ENCODE data around the gene POU1F1. TPM values are rescaled to one million over a fixed set of nuclear protein-coding genes. Genes with fewer than 3 reads are reported as not detected.

Gene POU1F1
- total RNA-seq, 1 donor from 2014 or later, result not detected

DNA sequence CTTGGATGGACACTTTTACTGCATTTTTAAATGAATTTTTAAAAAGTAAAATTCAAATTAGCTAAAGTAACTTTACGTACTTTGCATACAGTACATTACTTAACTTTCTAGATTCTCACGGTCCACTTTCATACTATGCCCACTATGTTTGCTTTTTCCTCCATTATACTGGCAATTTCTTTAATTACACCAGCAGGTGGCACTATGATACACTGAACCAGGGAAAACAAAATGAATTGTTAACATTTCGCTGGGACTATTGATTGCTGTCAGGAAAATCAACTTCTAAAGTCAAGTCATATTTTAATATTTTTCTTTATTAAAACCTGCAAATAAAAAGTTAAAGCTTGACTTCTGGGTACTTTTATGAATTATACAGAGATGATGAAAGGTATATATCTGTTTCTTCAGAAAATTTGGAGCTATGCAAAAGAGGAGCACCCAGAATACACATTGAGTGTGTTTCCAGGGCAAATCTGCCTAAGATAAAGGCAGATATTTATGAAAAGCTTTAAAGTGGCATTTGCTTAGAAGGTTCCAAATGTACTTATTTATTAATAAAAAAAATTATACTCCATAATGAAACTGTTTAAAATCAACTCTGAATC is 21.8 kb upstream of the POU1F1 start:
- Histone ChIP-seq H3K27me3 (ENCODE audit: control insufficient read depth, insufficient read depth, low read length) (no peaks in the 10 kb centered on the region), H3K4me3 (ENCODE audit: low read depth, low read length) (no peak overlapping the region), H3K36me3 (ENCODE audit: control insufficient read depth, insufficient read depth, low read length) (no peaks in the 10 kb centered on the region)
- DNase-seq (ENCODE audit: low read depth) (peak; percentile 47), FAIRE-seq (no peak)
- peak; percentile 23 for TF ChIP-seq CTCF (IDR thresholded peaks at IDR 0.05; ENCODE audit: insufficient read depth, low read length, severe bottlenecking)

GRCh38 chr3:87288446-87288845 is 12.1 kb upstream of the POU1F1 start:
- Histone ChIP-seq H3K4me3 (ENCODE audit: low read depth, low read length) (no peak overlapping the region), H3K36me3 (ENCODE audit: control insufficient read depth, insufficient read depth, low read length) (no peaks in the 10 kb centered on the region), H3K27me3 (ENCODE audit: control insufficient read depth, insufficient read depth, low read length) (no peaks in the 10 kb centered on the region)
- DNase-seq (ENCODE audit: low read depth) (no peak), FAIRE-seq (no peak)
- no peak for TF ChIP-seq CTCF (IDR thresholded peaks at IDR 0.05; ENCODE audit: insufficient read depth, low read length, severe bottlenecking)

DNA sequence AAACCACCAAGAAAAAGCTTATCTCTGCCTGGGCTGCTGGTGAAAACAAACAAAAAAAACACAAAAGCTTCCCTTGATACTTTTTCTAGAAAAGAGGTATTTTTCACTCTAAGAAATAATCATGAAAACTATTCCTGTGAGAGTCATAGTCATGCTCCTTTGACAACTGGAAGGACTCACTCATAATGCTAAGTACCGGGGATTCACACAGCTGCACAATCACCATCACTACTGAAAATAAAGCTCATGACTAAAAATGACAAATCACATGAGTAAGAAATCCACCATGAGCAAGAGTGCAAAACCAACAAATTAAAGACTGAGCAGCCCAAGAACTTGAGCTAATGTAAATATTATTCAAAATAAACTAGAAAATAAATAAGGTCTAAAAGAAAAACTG is 10.6 kb upstream of the POU1F1 start:
- FAIRE-seq, result no peak
- Histone ChIP-seq H3K4me3 (ENCODE audit: low read depth, low read length) (no peak overlapping the region), H3K27me3 (ENCODE audit: control insufficient read depth, insufficient read depth, low read length) (no peaks in the 10 kb centered on the region), H3K36me3 (ENCODE audit: control insufficient read depth, insufficient read depth, low read length) (no peaks in the 10 kb centered on the region)
- peak; percentile 95 for DNase-seq (ENCODE audit: low read depth)
- no peak for TF ChIP-seq CTCF (IDR thresholded peaks at IDR 0.05; ENCODE audit: insufficient read depth, low read length, severe bottlenecking)

DNA sequence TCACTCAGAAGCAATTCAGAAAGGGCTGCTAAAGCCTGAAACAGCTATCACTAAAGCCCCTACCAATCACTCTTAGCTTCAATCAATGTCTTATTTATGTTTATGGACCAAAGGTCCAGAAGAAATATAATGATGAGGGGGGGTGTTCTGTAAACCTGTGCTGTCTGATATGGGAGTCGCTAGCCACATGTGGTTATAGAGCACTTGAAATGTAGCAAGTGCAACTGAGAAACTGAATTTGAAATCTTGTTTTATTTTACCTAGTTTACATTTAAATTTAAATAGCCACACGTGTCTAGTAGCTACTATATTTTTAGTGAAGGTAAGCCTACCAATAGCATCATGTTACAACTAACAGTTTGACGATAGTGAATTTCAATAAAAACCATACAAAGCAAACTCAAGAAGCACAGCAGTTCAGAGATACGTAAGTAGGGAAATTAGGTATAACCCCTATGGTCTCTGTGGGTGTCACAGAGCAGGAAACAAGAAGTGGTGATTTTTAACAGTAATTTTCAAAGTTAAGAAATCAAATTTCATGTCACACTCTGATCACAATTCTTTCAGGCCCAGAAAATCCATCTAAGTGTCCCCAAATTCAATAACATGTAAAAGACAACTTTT is 3.6 kb downstream of the POU1F1 start:
- no peak for TF ChIP-seq CTCF (IDR thresholded peaks at IDR 0.05; ENCODE audit: insufficient read depth, low read length, severe bottlenecking)
- Histone ChIP-seq H3K27me3 (ENCODE audit: control insufficient read depth, insufficient read depth, low read length) (no peaks in the 10 kb centered on the region), H3K4me3 (ENCODE audit: low read depth, low read length) (no peak overlapping the region), H3K36me3 (ENCODE audit: control insufficient read depth, insufficient read depth, low read length) (no peaks in the 10 kb centered on the region)
- no peak for DNase-seq (ENCODE audit: low read depth)
- FAIRE-seq, result no peak

GRCh38 chr3:87270908-87271700 is 5.3 kb downstream of the POU1F1 start:
- FAIRE-seq, result no peak

More at GRCh38 chr3:87270908-87271700, 5.3 kb downstream of the POU1F1 start:
- H3K4me3 ChIP-seq (ENCODE audit: low read depth, low read length), result no peak overlapping the region
- peak; percentile 10 for DNase-seq (ENCODE audit: low read depth)
- TF ChIP-seq CTCF (IDR thresholded peaks at IDR 0.05; ENCODE audit: insufficient read depth, low read length, severe bottlenecking), result no peak
- H3K27me3 ChIP-seq (ENCODE audit: control insufficient read depth, insufficient read depth, low read length), result no peaks in the 10 kb centered on the region
- no peaks in the 10 kb centered on the region for H3K36me3 ChIP-seq (ENCODE audit: control insufficient read depth, insufficient read depth, low read length)

Measured in bronchial epithelial cell (primary cell).